T-cell (primary cell): ENCODE data around the gene PIWIL4. TPM values are rescaled to one million over a fixed set of nuclear protein-coding genes. Genes with fewer than 3 reads are reported as not detected.
"Not testable (repeated sequence)": the region's sequence is repeated elsewhere in the genome, so short reads cannot be mapped to it uniquely, and the experiment has no call there.

ENCODE experiments used
- ATAC-seq, 4 experiments: fragments of 200-7000 bp in 3 of 4; fragments of 150-1000 bp in 1 of 4; cut with Tn5 transposase; replicated peaks in 1 of 4; 1 replicate in 3 of 4; 2 replicates in 1 of 4; pipeline ENCODE4 v1.10.0; 2021; ENCODE audit warnings: moderate library complexity in 3 of 4, mild to moderate bottlenecking in 2 of 4, moderate number of reproducible peaks in 1 of 4
- CTCF ChIA-PET, 2 donors: fragments of 300-600 bp; sonication (Branson Sonifier 250); formaldehyde crosslinking; loops; one replicate each; lab custom pipeline; 2022; ENCODE audit warnings: antibody characterized with exemption in 2 of 2; lab: Charles Lee
- POLR2A ChIA-PET, 2 donors: fragments of 300-600 bp; sonication (Branson Sonifier 250); formaldehyde crosslinking; loops; one replicate each; lab custom pipeline; 2022; ENCODE audit warnings: antibody characterized with exemption in 2 of 2; lab: Charles Lee
- DNase-seq, 35 experiments: peaks; one replicate each; pipeline versions ENCODE4 v3.0.0 to v3.0.0-alpha.2; 2013 to 2023
- H3K27ac ChIP-seq: one replicate; pipeline ENCODE4 v1.5.1; 2013; ENCODE audit warnings: low read length
- H3K27me3 ChIP-seq, 2 experiments: replicated peaks in 1 of 2; 1 replicate in 1 of 2; 2 replicates in 1 of 2; pipeline versions ENCODE4 v1.6.1 to v1.7.0; 2013; ENCODE audit warnings: low read length in 1 of 2, mixed read lengths in 1 of 2; ENCODE audit not compliant: control insufficient read depth in 2 of 2, insufficient read depth in 2 of 2; ENCODE audit errors: extremely low read depth in 1 of 2
- H3K36me3 ChIP-seq, 2 donors: 1 replicate in 1 of 2; 2 replicates in 1 of 2; pipeline versions ENCODE4 v1.6.1 to v1.7.0; 2013; ENCODE audit warnings: low read length in 1 of 2; ENCODE audit not compliant: control insufficient read depth in 2 of 2, insufficient read depth in 1 of 2; ENCODE audit errors: extremely low read depth in 1 of 2
- H3K4me1 ChIP-seq, 2 experiments: 1 replicate in 1 of 2; 2 replicates in 1 of 2; pipeline versions ENCODE4 v1.6.1 to v1.7.0; 2013; ENCODE audit warnings: low read length in 2 of 2, mixed read lengths in 1 of 2; ENCODE audit not compliant: insufficient read depth in 2 of 2, control insufficient read depth in 1 of 2; ENCODE audit errors: extremely low read depth in 1 of 2
- H3K4me3 ChIP-seq, 2 donors: 1 replicate in 1 of 2; 2 replicates in 1 of 2; pipeline versions ENCODE4 v1.5.1 to v1.7.0; 2013; ENCODE audit warnings: mild to moderate bottlenecking in 2 of 2, low read length in 1 of 2, moderate library complexity in 1 of 2; ENCODE audit not compliant: control insufficient read depth in 1 of 2; ENCODE audit errors: extremely low read depth in 1 of 2
- H3K9me3 ChIP-seq: 2 replicates; pipeline ENCODE4 v1.7.0; 2013
- H3K27ac Mint-ChIP-seq, 2 donors: one replicate each; pipeline ENCODE4 v1.8.0; 2020 to 2021; ENCODE audit warnings: mild to moderate bottlenecking in 2 of 2, mixed read lengths in 2 of 2
- H3K27me3 Mint-ChIP-seq, 2 donors: one replicate each; pipeline ENCODE4 v1.8.0; 2021 to 2022; ENCODE audit warnings: mixed read lengths in 2 of 2
- H3K36me3 Mint-ChIP-seq: one replicate; pipeline ENCODE4 v1.8.0; 2021; ENCODE audit warnings: mixed read lengths
- H3K4me1 Mint-ChIP-seq, 3 donors: one replicate each; pipeline ENCODE4 v1.8.0; 2020 to 2022; ENCODE audit warnings: mixed read lengths in 3 of 3, mild to moderate bottlenecking in 1 of 3
- H3K4me3 Mint-ChIP-seq, 3 donors: one replicate each; pipeline ENCODE4 v1.8.0; 2020 to 2022; ENCODE audit warnings: mild to moderate bottlenecking in 3 of 3, mixed read lengths in 3 of 3, moderate library complexity in 3 of 3
- H3K9me3 Mint-ChIP-seq, 3 donors: one replicate each; pipeline ENCODE4 v1.8.0; 2020 to 2022; ENCODE audit warnings: mixed read lengths in 3 of 3
- WGBS: methylation state at CpG from one replicate; pipeline ENCODE4 v1.1.5; 2013; ENCODE audit warnings: missing lambda C conversion rate; ENCODE audit not compliant: insufficient coverage; 5-methylcytosine and 5-hydroxymethylcytosine counted together
- total RNA-seq, 35 experiments: library from RNA in 6 of 35; stranded (reverse) in 6 of 35; fragments of 120-200 nt in 1 of 35; gene quantifications; one replicate each; pipeline versions ENCODE4 v1.2.1 to v1.2.4 and lab custom pipeline; 2013 to 2026

The PIWIL4 gene
- total RNA-seq, 5 donors from 2014 or later (not counting 1 experiment from before 2014, with no cell fraction given): 0.82 to 2.7 (median 2.0) TPM

DNA sequence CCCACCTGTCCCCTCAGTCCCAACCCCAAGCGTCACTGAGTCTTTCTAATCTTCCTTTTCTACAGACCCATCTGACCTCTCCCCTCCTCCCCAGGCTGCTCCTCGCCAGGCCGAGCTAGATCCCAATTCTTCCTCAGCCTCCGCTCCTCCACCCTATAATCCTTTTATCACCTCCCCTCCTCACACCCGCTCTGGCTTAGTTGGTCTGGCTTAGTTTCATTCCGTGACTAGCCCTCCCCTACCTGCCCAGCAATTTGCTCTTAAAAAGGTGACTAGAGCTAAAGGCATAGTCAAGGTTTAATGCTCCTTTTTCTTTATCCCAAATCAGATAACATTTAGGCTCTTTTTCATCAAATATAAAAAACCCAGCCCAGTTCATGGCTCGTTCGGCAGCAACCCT lies 76.0 kb downstream of the PIWIL4 start:
- DNase-seq, H3K4me3 ChIP-seq, POLR2A ChIA-PET, ATAC-seq, H3K27me3 Mint-ChIP-seq, CTCF ChIA-PET, H3K27ac Mint-ChIP-seq, H3K27ac ChIP-seq, H3K4me1 ChIP-seq, H3K4me3 Mint-ChIP-seq, H3K36me3 ChIP-seq, H3K36me3 Mint-ChIP-seq, H3K27me3 ChIP-seq, H3K9me3 ChIP-seq, H3K9me3 Mint-ChIP-seq: not testable (repeated sequence)
- 64% methylated on average over 3 of the region's 8 CpGs for WGBS
- peaks cover 10 to 15% (median 13%) of the 10 kb centered on the region in 3 donors for H3K4me1 Mint-ChIP-seq

DNA sequence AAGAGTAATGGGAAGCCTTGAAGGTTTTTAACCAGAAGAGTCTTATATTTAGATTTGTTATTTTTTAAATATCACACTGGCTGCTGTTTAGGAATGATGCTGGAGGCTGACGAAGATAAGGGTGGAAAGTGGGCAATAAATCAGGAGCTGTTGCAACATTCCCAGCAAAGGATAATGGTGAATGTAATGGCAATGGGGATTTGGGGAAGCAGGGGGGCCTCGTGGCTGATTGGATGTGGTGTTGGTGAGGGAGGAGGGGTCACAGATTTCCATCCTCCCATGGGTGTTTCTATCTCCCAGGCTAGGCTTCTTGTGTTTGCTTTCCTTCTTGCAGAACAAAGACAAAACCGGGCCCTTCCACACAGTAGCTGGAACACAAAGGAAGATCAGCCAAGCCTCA lies 80.8 kb downstream of the PIWIL4 start:
- H3K9me3 Mint-ChIP-seq: no peaks in the 10 kb centered on the region
- H3K9me3 ChIP-seq: no peaks in the 10 kb centered on the region

DNA sequence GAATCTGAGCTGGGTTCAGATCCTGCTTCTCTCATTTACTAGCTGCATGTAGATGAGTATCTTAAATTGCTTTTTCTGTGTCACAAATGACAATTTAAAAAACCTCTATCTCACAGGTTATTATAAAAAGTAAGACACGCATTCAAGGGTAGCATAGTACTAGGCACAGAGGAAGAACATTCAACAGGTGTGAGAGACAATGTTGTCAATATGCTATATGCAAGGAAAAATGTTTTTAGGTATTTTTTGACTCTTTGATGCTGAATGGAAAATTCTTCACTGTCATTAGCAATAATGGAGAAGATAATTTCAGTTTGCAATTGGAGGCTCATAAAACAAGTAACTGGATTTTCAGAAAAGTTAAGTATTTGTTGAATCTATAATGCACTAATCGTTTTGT lies 81.6 kb downstream of the PIWIL4 start:
- Histone ChIP-seq H3K4me3 (no peak overlapping the region), H3K36me3 (no peaks in the 10 kb centered on the region), H3K27me3 (peaks cover 0 to 4% of the 10 kb centered on the region in 2 experiments), H3K9me3 (no peaks in the 10 kb centered on the region), H3K4me1 (no peaks in the 10 kb centered on the region), H3K27ac (no peak overlapping the region)
- Mint-ChIP-seq H3K27me3 (peaks cover 8 to 16% of the 10 kb centered on the region in 2 donors), H3K27ac (no peak overlapping the region), H3K36me3 (no peaks in the 10 kb centered on the region), H3K4me1 (no peaks in the 10 kb centered on the region), H3K9me3 (no peaks in the 10 kb centered on the region), H3K4me3 (no peak overlapping the region)
- DNase-seq: no peak
- CTCF ChIA-PET: no interaction called here
- ATAC-seq: no peak
- POLR2A ChIA-PET: no interaction called here
- 14% methylated on average over 1 of the region's 2 CpGs for WGBS

More for the DNA sequence above, 80.8 kb downstream of the PIWIL4 start:
- Histone ChIP-seq H3K4me1 (no peaks in the 10 kb centered on the region), H3K27me3 (no peaks in the 10 kb centered on the region), H3K36me3 (no peaks in the 10 kb centered on the region), H3K27ac (no peak overlapping the region), H3K4me3 (no peak overlapping the region)
- no peak overlapping the region for H3K27ac Mint-ChIP-seq
- POLR2A ChIA-PET: no interaction called here
- CTCF ChIA-PET: no interaction called here
- no peaks in the 10 kb centered on the region for H3K4me1 Mint-ChIP-seq
- H3K4me3 Mint-ChIP-seq: no peak overlapping the region
- DNase-seq (no peak), ATAC-seq (no peak)
- H3K27me3 Mint-ChIP-seq: peaks cover 7 to 16% of the 10 kb centered on the region in 2 donors
- H3K36me3 Mint-ChIP-seq: no peaks in the 10 kb centered on the region
- WGBS: 90% methylated on average over 2 of the region's 3 CpGs

DNA sequence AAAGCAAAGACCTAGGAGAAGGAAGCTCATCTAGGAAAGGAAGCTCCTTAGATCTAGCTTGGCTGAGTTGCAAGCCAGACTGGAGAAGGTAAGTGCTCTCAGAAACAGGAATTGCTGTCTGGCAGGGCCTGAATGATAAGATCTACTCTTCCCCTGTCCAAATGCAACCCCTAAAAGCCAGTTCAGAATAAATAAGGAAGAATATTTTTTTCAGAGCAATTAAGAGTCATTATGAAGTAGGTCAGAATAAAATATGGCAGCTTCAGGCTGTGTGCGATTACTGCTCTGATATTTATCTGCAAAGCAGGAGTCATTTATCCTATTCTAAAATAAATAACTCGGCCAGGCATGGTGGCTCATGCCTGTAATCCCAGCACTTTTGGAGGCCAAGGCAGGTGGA lies 82.1 kb downstream of the PIWIL4 start:
- no peaks in the 10 kb centered on the region for H3K9me3 Mint-ChIP-seq
- H3K4me1 ChIP-seq: no peaks in the 10 kb centered on the region
- POLR2A ChIA-PET: no interaction called here
- no peaks in the 10 kb centered on the region for H3K36me3 Mint-ChIP-seq
- H3K9me3 ChIP-seq: no peaks in the 10 kb centered on the region
- no CpG with 5 or more reads among the region's 2 CpGs for WGBS
- H3K27me3 Mint-ChIP-seq: peaks cover 9 to 16% of the 10 kb centered on the region in 2 donors
- no peak overlapping the region for H3K4me3 Mint-ChIP-seq
- H3K27ac ChIP-seq: no peak overlapping the region
- peaks cover 0 to 4% of the 10 kb centered on the region in 2 experiments for H3K27me3 ChIP-seq
- no peaks in the 10 kb centered on the region for H3K4me1 Mint-ChIP-seq
- no peak overlapping the region for H3K4me3 ChIP-seq
- CTCF ChIA-PET: no interaction called here
- no peak for ATAC-seq
- no peaks in the 10 kb centered on the region for H3K36me3 ChIP-seq
- no peak overlapping the region for H3K27ac Mint-ChIP-seq
- DNase-seq: no peak

DNA sequence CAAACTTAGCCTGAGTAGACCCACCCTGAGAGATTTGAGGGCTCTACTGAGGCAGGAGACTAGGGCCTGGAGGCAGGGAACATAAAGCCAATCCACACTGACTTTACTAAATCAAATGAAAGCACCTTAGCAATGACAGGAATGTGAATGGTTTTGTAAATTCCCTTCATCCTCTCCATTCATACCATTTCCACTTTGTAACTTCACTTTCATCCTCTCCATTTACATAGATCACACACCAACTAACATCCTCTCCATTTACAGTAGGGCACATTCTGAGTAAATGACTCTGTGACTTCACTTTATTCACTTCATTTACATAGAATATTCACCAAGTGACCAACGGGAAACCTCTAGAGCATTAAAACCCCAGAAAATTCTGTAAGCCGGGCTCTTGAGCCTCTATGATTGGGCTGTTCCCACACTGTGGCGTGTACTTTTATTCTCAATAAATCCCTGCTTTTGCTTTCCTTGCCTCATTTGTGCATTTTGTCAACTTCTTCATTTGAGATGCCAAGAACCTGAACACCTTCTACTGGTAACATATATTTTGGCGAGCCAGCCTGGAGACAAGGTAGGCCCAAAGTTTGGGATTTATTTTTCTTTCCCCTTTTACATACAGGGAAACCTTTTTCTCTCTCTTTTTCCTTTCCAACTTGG lies 82.9 kb downstream of the PIWIL4 start:
- peaks cover 9 to 20% of the 10 kb centered on the region in 2 donors for H3K27me3 Mint-ChIP-seq
- no peaks in the 10 kb centered on the region for H3K9me3 ChIP-seq
- POLR2A ChIA-PET: no interaction called here
- DNase-seq (no peak), ATAC-seq (no peak)
- no peaks in the 10 kb centered on the region for H3K36me3 Mint-ChIP-seq
- 79% methylated on average over 4 of the region's 4 CpGs for WGBS
- no peaks in the 10 kb centered on the region for H3K36me3 ChIP-seq
- H3K4me3 Mint-ChIP-seq: no peak overlapping the region
- no peak overlapping the region for H3K27ac Mint-ChIP-seq
- no peaks in the 10 kb centered on the region for H3K4me1 ChIP-seq
- no peaks in the 10 kb centered on the region for H3K4me1 Mint-ChIP-seq
- no peak overlapping the region for H3K4me3 ChIP-seq
- no peaks in the 10 kb centered on the region for H3K9me3 Mint-ChIP-seq
- H3K27ac ChIP-seq: no peak overlapping the region
- peaks cover 0 to 4% of the 10 kb centered on the region in 2 experiments for H3K27me3 ChIP-seq
- CTCF ChIA-PET: no interaction called here

DNA sequence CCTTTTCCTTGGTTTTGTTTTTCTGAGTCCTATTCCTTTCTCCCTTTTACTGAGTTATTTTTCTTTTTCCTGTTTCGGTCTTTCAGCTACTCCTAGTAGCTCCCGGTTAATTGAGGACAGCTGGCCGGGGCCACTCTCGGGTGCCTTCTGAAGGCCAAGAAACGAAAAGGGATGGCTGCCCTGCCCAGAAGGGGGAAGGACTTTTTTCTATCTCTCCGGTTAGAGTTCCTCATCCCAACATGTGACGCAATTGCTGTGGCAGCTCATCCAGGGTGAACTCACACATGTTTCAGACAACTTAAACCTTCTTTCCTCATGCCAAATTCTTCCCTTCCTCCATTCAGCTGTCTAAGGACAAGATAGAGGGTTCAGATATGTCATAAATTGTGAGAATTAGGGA lies 83.6 kb downstream of the PIWIL4 start:
- ChIA-PET CTCF (no interaction called here), POLR2A (interaction anchor here in 1 of 2 donors (0.6 kb wide), 1 partner anchor 602 kb away, joined by 3 read pairs; no protein-coding TSS in a partner anchor)
- Histone ChIP-seq H3K36me3 (no peaks in the 10 kb centered on the region), H3K27me3 (peaks cover 0 to 4% of the 10 kb centered on the region in 2 experiments), H3K27ac (no peak overlapping the region), H3K9me3 (no peaks in the 10 kb centered on the region), H3K4me1 (no peaks in the 10 kb centered on the region), H3K4me3 (no peak overlapping the region)
- Mint-ChIP-seq H3K4me3 (no peak overlapping the region), H3K4me1 (no peaks in the 10 kb centered on the region), H3K36me3 (no peaks in the 10 kb centered on the region), H3K27ac (no peak overlapping the region), H3K9me3 (no peaks in the 10 kb centered on the region), H3K27me3 (peaks cover 9 to 23% of the 10 kb centered on the region in 2 donors)
- no peak for ATAC-seq
- WGBS: 80% methylated on average over 3 of the region's 7 CpGs
- no peak for DNase-seq
